ENCODE measurements around the gene SFXN2.
A peak's percentile ranks its signal among the peaks of the same experiment; 100 is the strongest.
"Not testable (repeated sequence)": the region's sequence is repeated elsewhere in the genome, so short reads cannot be mapped to it uniquely, and the experiment has no call there.

Gene SFXN2, protein sequence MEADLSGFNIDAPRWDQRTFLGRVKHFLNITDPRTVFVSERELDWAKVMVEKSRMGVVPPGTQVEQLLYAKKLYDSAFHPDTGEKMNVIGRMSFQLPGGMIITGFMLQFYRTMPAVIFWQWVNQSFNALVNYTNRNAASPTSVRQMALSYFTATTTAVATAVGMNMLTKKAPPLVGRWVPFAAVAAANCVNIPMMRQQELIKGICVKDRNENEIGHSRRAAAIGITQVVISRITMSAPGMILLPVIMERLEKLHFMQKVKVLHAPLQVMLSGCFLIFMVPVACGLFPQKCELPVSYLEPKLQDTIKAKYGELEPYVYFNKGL

DNA sequence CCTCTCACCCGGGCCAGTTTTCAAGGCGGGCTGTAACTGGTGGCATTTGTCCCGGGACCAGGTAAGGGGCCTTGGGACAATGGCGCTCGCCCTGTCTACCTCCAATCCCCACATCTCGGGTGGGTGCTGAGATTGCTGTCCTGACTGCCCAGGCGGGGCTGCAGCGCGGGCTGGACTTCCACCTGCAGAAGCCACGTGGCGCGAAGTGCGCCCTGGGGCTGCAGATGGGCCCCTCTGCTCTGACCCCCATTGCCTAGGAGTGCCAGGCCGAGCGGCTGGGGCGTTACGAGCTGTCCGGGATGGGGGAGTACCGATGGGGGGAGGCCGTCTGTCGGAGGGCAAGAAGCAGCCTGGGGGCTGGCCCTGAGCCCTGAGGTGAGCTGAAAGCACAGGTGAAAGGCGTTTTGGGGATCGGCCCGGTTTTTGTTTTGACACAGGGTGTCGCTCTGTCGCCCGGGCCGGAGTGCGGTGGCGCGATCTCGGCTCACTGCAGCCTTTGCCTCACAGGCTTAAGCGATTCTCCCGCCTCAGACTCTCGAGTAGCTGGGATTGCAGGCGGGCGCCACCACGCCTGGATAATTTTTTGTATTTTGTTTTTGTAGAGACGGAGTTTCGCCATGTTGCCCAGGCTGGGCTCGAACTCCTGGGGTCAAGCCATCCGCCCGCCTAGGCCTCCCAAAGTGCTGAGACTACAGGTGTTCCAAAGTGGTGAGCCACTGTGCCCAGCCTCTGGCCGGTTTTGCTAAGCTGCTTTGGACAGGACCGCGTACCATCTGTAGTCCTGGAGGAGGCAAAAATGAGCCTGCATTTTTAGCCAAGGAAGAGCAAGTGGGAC lies at the start of gene SFXN2:
Gene SFXN2 (plus strand): TSS at position 16 of the 835 bp plus-strand sequence. CDS start 12,001 bp downstream, outside the sequence.
- H3K27me3 Mint-ChIP-seq (ENCODE audit: low read depth, poor library complexity), result peaks cover 2% of the 10 kb centered on the region
- no peaks in the 10 kb centered on the region for H3K9me3 Mint-ChIP-seq
- TF ChIP-seq, protein P1, sequence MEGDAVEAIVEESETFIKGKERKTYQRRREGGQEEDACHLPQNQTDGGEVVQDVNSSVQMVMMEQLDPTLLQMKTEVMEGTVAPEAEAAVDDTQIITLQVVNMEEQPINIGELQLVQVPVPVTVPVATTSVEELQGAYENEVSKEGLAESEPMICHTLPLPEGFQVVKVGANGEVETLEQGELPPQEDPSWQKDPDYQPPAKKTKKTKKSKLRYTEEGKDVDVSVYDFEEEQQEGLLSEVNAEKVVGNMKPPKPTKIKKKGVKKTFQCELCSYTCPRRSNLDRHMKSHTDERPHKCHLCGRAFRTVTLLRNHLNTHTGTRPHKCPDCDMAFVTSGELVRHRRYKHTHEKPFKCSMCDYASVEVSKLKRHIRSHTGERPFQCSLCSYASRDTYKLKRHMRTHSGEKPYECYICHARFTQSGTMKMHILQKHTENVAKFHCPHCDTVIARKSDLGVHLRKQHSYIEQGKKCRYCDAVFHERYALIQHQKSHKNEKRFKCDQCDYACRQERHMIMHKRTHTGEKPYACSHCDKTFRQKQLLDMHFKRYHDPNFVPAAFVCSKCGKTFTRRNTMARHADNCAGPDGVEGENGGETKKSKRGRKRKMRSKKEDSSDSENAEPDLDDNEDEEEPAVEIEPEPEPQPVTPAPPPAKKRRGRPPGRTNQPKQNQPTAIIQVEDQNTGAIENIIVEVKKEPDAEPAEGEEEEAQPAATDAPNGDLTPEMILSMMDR (IDR thresholded peaks at IDR 0.05), result no peak
- peaks cover 74% of the 10 kb centered on the region for H3K4me1 Mint-ChIP-seq
- H3K27ac Mint-ChIP-seq, result peak within 1 kb of the TSS; percentile 95
- peak; percentile 52 for DNase-seq
- peak within 1 kb of the TSS; percentile 95 for H3K4me3 Mint-ChIP-seq
- H3K36me3 Mint-ChIP-seq (ENCODE audit: low read depth), result peaks cover 4% of the 10 kb centered on the region

DNA sequence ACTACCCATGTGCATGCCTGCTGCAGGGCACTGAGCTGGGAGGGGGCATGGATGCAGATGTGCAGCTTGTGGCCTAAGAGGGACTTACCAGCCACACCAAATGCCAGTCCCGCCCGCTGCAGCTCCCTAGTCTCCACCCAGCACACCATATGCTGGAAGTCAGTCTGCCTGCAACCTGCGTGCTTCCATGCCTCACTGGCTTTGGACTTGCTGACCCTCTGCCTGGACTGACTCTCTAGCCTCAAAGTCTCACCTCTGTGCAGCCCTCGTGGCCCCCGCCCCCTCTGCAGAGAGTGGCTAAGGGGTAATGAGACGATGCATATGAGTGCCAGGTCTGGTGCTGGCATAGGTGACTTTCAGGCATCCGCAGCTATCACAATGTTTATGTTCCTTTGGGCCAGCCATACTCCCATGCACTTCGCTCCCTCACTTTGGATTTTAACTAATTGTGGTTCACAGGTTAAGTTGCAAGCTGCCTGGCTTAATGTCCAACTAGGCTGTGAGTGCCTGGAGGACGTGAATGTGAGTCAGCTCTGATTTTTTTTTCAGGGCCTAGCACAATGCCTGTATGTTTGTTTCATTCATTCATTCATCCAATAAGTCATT lies 48.4 kb upstream of the SFXN2 start:
- no peak for DNase-seq
- TF ChIP-seq, protein P1 (IDR thresholded peaks at IDR 0.05), result no peak
- Mint-ChIP-seq H3K27ac (peak overlapping the region; percentile 59), H3K36me3 (ENCODE audit: low read depth) (no peaks in the 10 kb centered on the region), H3K27me3 (ENCODE audit: low read depth, poor library complexity) (peaks cover 7% of the 10 kb centered on the region), H3K4me1 (peaks cover 62% of the 10 kb centered on the region), H3K4me3 (no peak overlapping the region), H3K9me3 (no peaks in the 10 kb centered on the region)

DNA sequence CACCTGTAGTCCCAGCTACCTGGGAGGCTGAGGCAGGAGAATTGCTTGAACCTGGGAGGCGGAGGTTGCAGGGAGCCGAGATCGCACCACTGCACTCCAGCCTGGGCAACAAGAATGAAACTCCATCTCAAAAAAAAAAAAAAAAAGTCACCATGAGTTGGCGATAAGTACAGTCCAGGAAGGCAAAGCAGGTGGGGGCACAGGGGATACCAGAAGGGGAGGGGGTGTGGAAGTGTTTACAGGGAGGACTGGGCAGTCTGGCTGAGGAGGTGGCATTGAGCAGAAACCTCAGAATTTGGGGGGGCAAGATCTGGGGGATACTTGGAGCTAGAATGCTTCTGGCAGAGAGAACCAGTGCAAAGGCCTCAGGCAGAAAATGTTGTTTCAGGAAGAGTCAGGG lies 47.0 kb upstream of the SFXN2 start:
- not testable (repeated sequence) for H3K36me3 Mint-ChIP-seq (ENCODE audit: low read depth); H3K4me3 Mint-ChIP-seq; H3K9me3 Mint-ChIP-seq; H3K27me3 Mint-ChIP-seq (ENCODE audit: low read depth, poor library complexity); DNase-seq
- peak overlapping the region; percentile 38 for H3K27ac Mint-ChIP-seq
- H3K4me1 Mint-ChIP-seq, result peaks cover 59% of the 10 kb centered on the region

DNA sequence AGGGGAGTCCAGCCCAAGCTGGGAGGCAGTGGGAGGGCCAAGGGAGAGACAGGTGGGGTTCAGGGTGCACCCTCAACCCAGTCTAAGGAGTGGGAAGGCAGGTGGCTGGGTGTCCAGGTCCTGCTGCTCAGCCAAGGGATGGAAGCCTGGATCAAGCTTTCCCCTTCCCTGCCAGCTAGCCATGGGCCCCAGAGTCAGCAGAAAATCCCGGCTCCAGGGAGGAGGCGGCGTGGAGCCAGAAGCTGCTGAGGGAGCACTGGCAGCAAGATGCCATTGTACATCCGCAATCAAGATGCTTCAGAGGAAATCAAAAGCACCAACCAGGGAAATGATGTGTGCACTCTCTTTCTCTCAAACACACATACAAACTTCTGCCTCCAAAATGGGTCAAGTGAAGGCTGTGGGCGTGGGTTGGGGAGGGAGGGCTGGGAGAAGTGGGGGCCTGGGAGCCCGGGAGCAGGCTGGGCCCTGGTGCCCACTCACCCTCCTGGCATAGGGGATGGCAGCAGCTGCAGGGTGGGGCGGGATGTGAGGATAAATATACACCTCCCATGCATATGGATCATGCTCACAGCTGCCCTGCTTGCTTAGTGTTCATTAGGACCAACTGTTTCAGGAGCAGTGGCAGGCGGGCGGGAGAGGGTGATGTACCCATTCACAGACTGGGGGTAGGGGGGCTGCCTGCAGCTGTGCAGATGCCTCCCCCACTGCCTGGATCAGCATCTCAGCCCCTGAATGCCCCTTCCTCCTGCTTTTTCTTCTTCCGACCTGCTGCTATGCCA lies 45.9 kb upstream of the SFXN2 start:
- H3K36me3 Mint-ChIP-seq (ENCODE audit: low read depth), result no peaks in the 10 kb centered on the region
- peaks cover 2% of the 10 kb centered on the region for H3K27me3 Mint-ChIP-seq (ENCODE audit: low read depth, poor library complexity)
- no peak overlapping the region for H3K27ac Mint-ChIP-seq
- peaks cover 68% of the 10 kb centered on the region for H3K4me1 Mint-ChIP-seq
- no peak for DNase-seq
- TF ChIP-seq, protein P1 (IDR thresholded peaks at IDR 0.05), result no peak
- no peak overlapping the region for H3K4me3 Mint-ChIP-seq
- no peaks in the 10 kb centered on the region for H3K9me3 Mint-ChIP-seq

DNA sequence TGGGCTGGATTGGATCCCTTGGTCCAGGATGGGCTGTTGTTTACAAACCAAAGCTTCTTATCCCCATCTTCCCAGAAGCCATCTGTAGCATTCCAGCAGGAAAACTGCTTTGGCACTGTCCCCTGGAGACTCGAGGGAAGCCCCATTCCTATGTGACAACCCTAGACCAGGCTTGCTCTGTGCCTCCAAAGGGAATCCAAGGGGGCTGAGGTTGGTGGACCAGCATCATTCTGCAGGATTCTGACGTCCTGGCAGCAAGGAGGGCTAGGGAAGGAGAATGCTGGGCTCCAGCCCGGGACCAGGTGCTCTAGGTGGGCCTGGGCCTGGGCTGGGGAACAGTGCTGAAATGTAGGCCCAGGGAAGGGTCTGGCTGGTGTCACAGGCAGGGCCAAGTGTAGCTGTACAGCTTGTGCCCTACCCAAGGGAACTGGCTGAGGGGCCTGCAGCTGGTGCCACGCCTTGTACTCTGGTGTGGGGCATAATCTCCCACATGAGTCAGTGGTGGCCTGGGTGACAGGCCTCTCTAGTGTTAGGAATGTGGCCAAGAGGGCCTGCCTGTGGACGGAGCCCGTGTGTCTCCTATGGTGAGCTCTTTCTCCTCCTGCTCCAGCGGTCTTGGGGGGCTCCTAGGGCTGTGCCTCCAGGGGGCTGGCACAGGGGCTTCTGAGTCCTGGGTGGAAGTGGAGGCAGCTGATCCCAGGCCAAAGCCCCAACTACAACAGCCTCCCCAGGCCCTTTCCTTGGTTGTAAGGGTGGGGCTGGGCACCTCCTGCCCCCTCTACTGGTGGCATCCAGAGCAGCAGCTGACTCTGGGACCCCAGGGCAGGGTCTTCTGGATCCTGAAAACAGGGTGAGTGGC lies 45.0 kb upstream of the SFXN2 start:
- H3K27ac Mint-ChIP-seq, result no peak overlapping the region
- H3K4me3 Mint-ChIP-seq, result no peak overlapping the region
- H3K27me3 Mint-ChIP-seq (ENCODE audit: low read depth, poor library complexity), result peaks cover 2% of the 10 kb centered on the region
- TF ChIP-seq, protein P1 (IDR thresholded peaks at IDR 0.05), result no peak
- H3K36me3 Mint-ChIP-seq (ENCODE audit: low read depth), result no peaks in the 10 kb centered on the region
- peak; percentile 28 for DNase-seq
- no peaks in the 10 kb centered on the region for H3K9me3 Mint-ChIP-seq
- peaks cover 71% of the 10 kb centered on the region for H3K4me1 Mint-ChIP-seq
